OCI-LY3 (cell line): ENCODE data around the gene RPL15.

Source experiments
- H2AFZ ChIP-seq: fragments of 200-600, 300-600 bp; shearing (Covaris generic); 2 replicates; pipeline ENCODE4 v1.6.0; 2014; ENCODE audit warnings: antibody characterized with exemption, low read depth, low read length
- H3K27ac ChIP-seq: fragments of 200-600, 300-600 bp; sonication (generic); 2 replicates; pipeline ENCODE4 v1.5.1; 2014; ENCODE audit warnings: mild to moderate bottlenecking, low read length, moderate library complexity, mixed read lengths
- H3K27me3 ChIP-seq: fragments of 200-600, 300-600 bp; sonication (generic); 2 replicates; pipeline ENCODE4 v1.6.1; 2014; ENCODE audit warnings: low read depth, low read length, mixed read lengths
- H3K36me3 ChIP-seq: fragments of 200-600, 300-600 bp; sonication (generic); replicated peaks from 2 replicates; pipeline ENCODE3; 2014; ENCODE audit warnings: low read depth, low read length, mixed read lengths
- H3K4me1 ChIP-seq: fragments of 300-600, 200-600 bp; sonication (generic); 2 replicates; pipeline ENCODE4 v1.6.1; 2014; ENCODE audit warnings: low read length, mixed read lengths
- H3K4me2 ChIP-seq: fragments of 200-600, 300-600 bp; sonication (generic); 2 replicates; pipeline ENCODE4 v1.6.1; 2014; ENCODE audit warnings: low read length, mixed read lengths
- H3K4me3 ChIP-seq: fragments of 300-600, 200-600 bp; sonication (generic); 2 replicates; pipeline ENCODE4 v1.5.1; 2014; ENCODE audit warnings: antibody characterized with exemption, mild to moderate bottlenecking, low read length, moderate library complexity
- H3K79me2 ChIP-seq: fragments of 300-600, 200-600 bp; shearing (Covaris generic); 2 replicates; pipeline ENCODE4 v1.6.1; 2014; ENCODE audit warnings: mild to moderate bottlenecking, low read length, mixed read lengths
- H3K9ac ChIP-seq: fragments of 300-600, 200-600 bp; shearing (Covaris generic); 2 replicates; pipeline ENCODE4 v1.6.0; 2014; ENCODE audit warnings: mild to moderate bottlenecking, low read length, moderate library complexity
- H3K9me3 ChIP-seq: fragments of 200-600, 300-600 bp; shearing (Covaris generic); 2 replicates; pipeline ENCODE4 v1.6.1; 2014; ENCODE audit warnings: low read length, mixed read lengths; ENCODE audit not compliant: insufficient read depth
- H4K20me1 ChIP-seq: fragments of 200-600, 300-600 bp; sonication (generic); 2 replicates; pipeline ENCODE4 v1.6.1; 2016; ENCODE audit warnings: low read length, mixed read lengths; ENCODE audit not compliant: insufficient read depth
- EZH2phosphoT487 ChIP-seq: fragments of 200-600 bp; shearing (Covaris generic); IDR thresholded peaks from 2 replicates; pipeline ENCODE4 v1.6.1; 2018; ENCODE audit warnings: antibody characterized with exemption, mixed run types, low read depth
- TF ChIP-seq, protein P1 (sequence below): fragments of 200-600, 300-600 bp; sonication (generic); IDR thresholded peaks from 2 replicates; pipeline ENCODE4 v1.5.1; 2014; ENCODE audit warnings: antibody characterized with exemption, low read length, low read depth

RPL15 gene

GRCh38 chr3:23934253-23934652, 17.3 kb downstream of the RPL15 start:
- Histone ChIP-seq H3K36me3 (no peaks in the 10 kb centered on the region), H3K4me3 (no peak overlapping the region), H4K20me1 (no peaks in the 10 kb centered on the region), H2AFZ (no peak overlapping the region), H3K9me3 (no peaks in the 10 kb centered on the region), H3K4me2 (no peak overlapping the region), H3K4me1 (peaks cover 8% of the 10 kb centered on the region; the same call in 1 of the 2 replicates), H3K9ac (no peak overlapping the region), H3K27me3 (no peaks in the 10 kb centered on the region), H3K79me2 (no peaks in the 10 kb centered on the region), H3K27ac (no peak overlapping the region)
- TF ChIP-seq, protein P1, sequence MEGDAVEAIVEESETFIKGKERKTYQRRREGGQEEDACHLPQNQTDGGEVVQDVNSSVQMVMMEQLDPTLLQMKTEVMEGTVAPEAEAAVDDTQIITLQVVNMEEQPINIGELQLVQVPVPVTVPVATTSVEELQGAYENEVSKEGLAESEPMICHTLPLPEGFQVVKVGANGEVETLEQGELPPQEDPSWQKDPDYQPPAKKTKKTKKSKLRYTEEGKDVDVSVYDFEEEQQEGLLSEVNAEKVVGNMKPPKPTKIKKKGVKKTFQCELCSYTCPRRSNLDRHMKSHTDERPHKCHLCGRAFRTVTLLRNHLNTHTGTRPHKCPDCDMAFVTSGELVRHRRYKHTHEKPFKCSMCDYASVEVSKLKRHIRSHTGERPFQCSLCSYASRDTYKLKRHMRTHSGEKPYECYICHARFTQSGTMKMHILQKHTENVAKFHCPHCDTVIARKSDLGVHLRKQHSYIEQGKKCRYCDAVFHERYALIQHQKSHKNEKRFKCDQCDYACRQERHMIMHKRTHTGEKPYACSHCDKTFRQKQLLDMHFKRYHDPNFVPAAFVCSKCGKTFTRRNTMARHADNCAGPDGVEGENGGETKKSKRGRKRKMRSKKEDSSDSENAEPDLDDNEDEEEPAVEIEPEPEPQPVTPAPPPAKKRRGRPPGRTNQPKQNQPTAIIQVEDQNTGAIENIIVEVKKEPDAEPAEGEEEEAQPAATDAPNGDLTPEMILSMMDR: no peak
- TF ChIP-seq EZH2phosphoT487: no peak

DNA sequence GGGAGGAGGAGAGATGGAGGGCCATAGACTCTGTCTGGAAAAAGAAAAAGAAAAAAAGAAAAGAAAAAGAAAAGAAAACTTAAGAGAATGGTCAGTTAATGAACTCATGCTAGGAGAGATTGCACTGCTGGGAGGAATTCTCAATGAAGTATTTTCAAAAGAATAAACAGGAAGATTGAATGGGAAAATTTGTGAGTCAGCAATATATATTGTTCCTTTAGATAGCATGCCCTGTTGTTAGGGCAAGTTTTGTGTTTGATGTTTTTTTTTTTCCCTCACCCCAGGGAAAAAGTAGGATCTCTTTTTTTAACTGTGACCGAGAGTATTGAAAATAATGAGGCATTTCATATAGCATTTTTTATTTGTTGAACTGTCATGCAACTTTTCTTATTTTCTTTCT, 20.4 kb downstream of the RPL15 start:
- H3K4me2 ChIP-seq: no peak overlapping the region

GRCh38 chr3:23938688-23939087, 21.8 kb downstream of the RPL15 start:
- no peak overlapping the region for H2AFZ ChIP-seq
- H3K36me3 ChIP-seq: no peaks in the 10 kb centered on the region
- H3K27ac ChIP-seq: no peak overlapping the region

More for the DNA sequence above, 20.4 kb downstream of the RPL15 start:
- Histone ChIP-seq H3K9ac (no peak overlapping the region), H3K79me2 (no peaks in the 10 kb centered on the region), H3K27me3 (0 out of 2 replicates have a peak, but pooled peaks cover 7% of the 10 kb centered on the region), H3K9me3 (no peaks in the 10 kb centered on the region), H3K36me3 (no peaks in the 10 kb centered on the region), H4K20me1 (no peaks in the 10 kb centered on the region), H3K4me3 (no peak overlapping the region), H3K4me1 (no peaks in the 10 kb centered on the region), H2AFZ (no peak overlapping the region), H3K27ac (no peak overlapping the region)
- TF ChIP-seq EZH2phosphoT487: no peak
- TF ChIP-seq, protein P1: no peak

DNA sequence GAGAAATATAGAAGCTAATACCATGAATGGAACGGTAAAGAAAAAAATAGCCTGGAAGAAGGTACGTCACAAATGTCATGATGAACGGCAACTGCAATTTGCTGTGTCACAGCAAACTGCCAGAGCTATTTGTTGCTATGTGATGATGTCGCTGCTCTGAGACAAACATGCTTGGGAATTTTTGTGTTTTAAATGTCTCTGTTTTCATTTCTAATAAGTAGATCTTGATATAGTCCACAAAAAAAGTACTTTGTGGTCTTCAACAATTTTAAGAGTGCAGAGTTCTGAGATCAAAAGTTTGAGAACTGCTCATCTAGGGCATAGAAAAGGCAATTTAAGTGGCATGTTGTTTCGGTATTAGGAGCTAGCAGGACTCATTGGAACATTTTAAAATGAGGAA, 23.8 kb downstream of the RPL15 start:
- TF ChIP-seq, protein P1: no peak
- TF ChIP-seq EZH2phosphoT487: no peak
- Histone ChIP-seq H3K27ac (no peak overlapping the region), H3K4me2 (no peak overlapping the region), H2AFZ (no peak overlapping the region), H3K27me3 (peaks cover 19% of the 10 kb centered on the region), H3K4me3 (no peak overlapping the region), H3K9me3 (no peaks in the 10 kb centered on the region), H3K36me3 (no peaks in the 10 kb centered on the region), H3K79me2 (no peaks in the 10 kb centered on the region), H3K9ac (no peak overlapping the region), H4K20me1 (no peaks in the 10 kb centered on the region), H3K4me1 (peaks cover 8% of the 10 kb centered on the region)

More at GRCh38 chr3:23938688-23939087, 21.8 kb downstream of the RPL15 start:
- no peak for TF ChIP-seq EZH2phosphoT487
- TF ChIP-seq, protein P1: no peak
- no peaks in the 10 kb centered on the region for H3K4me1 ChIP-seq
- H4K20me1 ChIP-seq: no peaks in the 10 kb centered on the region
- H3K4me2 ChIP-seq: no peak overlapping the region
- no peak overlapping the region for H3K4me3 ChIP-seq
- no peaks in the 10 kb centered on the region for H3K79me2 ChIP-seq
- no peak overlapping the region for H3K9ac ChIP-seq
- no peaks in the 10 kb centered on the region for H3K9me3 ChIP-seq
- H3K27me3 ChIP-seq: peaks cover 10% of the 10 kb centered on the region
